Measurements from ENCODE around the gene RIMS4. TPM values are rescaled to one million over a fixed set of nuclear protein-coding genes. Genes with fewer than 3 reads are reported as not detected.

Gene RIMS4
- total RNA-seq, 2 experiments from 2014 or later = not detected

DNA sequence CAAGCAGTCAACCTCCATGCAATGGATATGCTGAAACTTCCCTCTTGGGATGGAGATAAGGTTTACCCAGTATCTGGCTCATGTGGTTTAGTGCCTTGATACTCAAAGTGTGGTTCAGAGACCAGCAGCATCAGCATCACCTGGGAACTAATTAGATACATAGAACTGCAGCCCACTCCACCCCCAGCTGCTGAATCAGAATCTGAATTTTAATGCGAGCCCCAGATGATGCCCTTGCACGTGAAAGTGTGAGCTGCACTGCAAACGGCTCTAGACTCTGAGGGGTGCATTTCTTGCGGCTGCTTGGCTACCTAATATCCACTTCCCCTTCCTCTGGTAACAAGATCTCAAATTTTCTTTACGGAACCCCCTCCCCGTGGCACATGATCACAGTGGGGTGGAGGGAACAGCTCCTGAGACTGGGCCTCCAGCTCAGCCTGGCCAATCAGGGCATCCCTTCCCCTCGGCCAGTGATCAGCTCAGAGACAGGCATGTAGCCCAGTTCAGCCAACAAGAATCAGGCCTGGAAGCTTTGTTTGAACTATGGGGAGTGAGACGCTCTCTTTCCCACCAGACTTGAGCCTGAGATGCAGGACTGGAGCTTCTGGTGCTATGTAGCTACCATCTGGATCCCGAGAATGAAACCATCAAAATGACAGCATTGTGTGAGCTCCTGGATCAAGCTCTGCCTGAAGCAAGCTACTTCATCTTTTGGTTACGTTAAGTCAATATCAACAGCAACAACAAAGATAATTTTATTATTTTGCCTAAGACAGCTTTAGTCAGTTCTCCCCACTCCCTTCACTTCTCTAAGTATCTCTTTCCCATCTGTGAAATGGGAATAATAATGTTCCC, 51.9 kb downstream of the RIMS4 start:
- no peaks in the 10 kb centered on the region for H3K4me1 ChIP-seq (ENCODE audit: insufficient read depth, low read length)
- H3K9me3 ChIP-seq (ENCODE audit: control insufficient read depth in 1 of 2, insufficient read depth in 1 of 2, low read length in 2 of 2) = no peaks in the 10 kb centered on the region
- ChIA-PET CTCF (no interaction called here), POLR2A (no interaction called here)
- H3K36me3 ChIP-seq (ENCODE audit: insufficient read depth, low read length) = no peaks in the 10 kb centered on the region
- no peaks in the 10 kb centered on the region for H3K9me3 Mint-ChIP-seq
- ATAC-seq (ENCODE audit: poor library complexity) (no peak), DNase-seq (no peak)
- no peak overlapping the region for H3K27ac ChIP-seq (ENCODE audit: low read depth in 1 of 2, low read length in 2 of 2)
- intact Hi-C loops (cut with DNase I, micrococcal nuclease) = no loop called here
- no peaks in the 10 kb centered on the region for H3K4me1 Mint-ChIP-seq (ENCODE audit: low read depth)
- H3K36me3 Mint-ChIP-seq (ENCODE audit: low read depth) = no peaks in the 10 kb centered on the region
- no peak for TF ChIP-seq CTCF (IDR thresholded peaks at IDR 0.05)
- no peak overlapping the region for H3K4me3 ChIP-seq (ENCODE audit: low read length)
- H3K4me3 Mint-ChIP-seq = no peak overlapping the region
- peaks cover 11% of the 10 kb centered on the region for H3K27me3 Mint-ChIP-seq
- no peaks in the 10 kb centered on the region for H3K27me3 ChIP-seq (ENCODE audit: control insufficient read depth in 1 of 2, insufficient read depth in 2 of 2, low read length in 2 of 2)
- H3K27ac Mint-ChIP-seq = no peak overlapping the region

DNA sequence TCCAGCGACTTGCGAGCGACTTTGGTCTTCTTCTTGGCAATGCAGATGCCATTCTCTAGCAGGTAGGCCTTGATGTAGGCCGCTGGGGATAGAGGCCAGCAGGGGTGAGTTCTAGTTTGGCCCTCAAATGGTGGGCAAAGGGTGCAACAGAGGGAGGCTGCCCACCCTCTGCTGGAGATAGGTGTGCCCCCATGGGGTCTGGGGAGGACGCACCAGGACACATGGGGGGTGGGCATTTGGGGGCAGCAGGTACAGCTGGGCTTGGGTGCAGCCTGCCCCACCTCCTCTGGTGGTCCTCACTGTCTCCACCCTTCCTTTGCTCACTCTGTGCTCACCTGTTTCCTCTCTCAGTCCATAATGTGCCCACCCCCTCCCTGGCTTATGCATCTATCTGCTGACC, 53.4 kb downstream of the RIMS4 start:
- intact Hi-C loops (cut with DNase I, micrococcal nuclease) = no loop called here
- no peak for ATAC-seq (ENCODE audit: poor library complexity)
- no peak overlapping the region for H3K27ac Mint-ChIP-seq
- no peaks in the 10 kb centered on the region for H3K36me3 Mint-ChIP-seq (ENCODE audit: low read depth)
- H3K4me3 Mint-ChIP-seq = no peak overlapping the region
- ChIA-PET POLR2A (no interaction called here), CTCF (no interaction called here)
- no peak for TF ChIP-seq CTCF (IDR thresholded peaks at IDR 0.05)
- no peaks in the 10 kb centered on the region for H3K4me1 Mint-ChIP-seq (ENCODE audit: low read depth)
- H3K36me3 ChIP-seq (ENCODE audit: insufficient read depth, low read length) = no peaks in the 10 kb centered on the region
- no peaks in the 10 kb centered on the region for H3K4me1 ChIP-seq (ENCODE audit: insufficient read depth, low read length)
- no peak overlapping the region for H3K27ac ChIP-seq (ENCODE audit: low read depth in 1 of 2, low read length in 2 of 2)
- peaks cover 11% of the 10 kb centered on the region for H3K27me3 Mint-ChIP-seq
- no peaks in the 10 kb centered on the region for H3K9me3 ChIP-seq (ENCODE audit: control insufficient read depth in 1 of 2, insufficient read depth in 1 of 2, low read length in 2 of 2)
- no peak overlapping the region for H3K4me3 ChIP-seq (ENCODE audit: low read length)
- no peaks in the 10 kb centered on the region for H3K27me3 ChIP-seq (ENCODE audit: control insufficient read depth in 1 of 2, insufficient read depth in 2 of 2, low read length in 2 of 2)
- DNase-seq = no peak
- no peaks in the 10 kb centered on the region for H3K9me3 Mint-ChIP-seq

DNA sequence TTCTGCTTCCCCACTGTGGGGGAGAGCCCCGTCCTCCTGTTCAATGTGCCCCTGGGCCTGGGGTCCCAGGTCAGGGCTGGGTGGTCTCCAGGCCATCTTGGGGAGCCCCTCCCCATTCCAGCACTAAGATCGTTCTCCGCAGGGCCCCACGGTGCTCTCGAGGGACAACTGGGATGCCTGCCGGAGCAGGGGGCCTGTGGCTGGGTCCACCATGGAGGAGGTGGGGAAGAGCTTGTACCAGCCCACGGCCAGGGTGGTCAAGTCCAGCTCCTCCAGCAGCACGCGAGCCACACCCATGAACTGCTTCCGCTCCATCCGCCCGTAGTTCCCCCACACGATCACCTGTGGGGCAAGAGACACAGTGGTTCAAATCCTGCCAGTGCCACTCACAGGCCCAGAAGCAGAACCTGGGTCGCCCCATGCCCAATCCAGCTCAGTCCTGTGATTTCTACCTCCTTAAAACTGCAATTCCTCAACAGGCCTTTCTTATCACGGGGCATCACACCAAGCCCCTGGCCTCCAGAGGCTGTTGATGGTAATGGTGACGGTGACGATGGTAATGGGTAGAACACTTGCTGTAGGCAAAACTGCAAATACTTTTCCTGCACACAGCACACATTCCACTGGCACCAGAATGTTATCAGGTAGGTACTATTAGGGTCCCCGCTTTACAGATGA, 54.2 kb downstream of the RIMS4 start:
- H3K9me3 Mint-ChIP-seq = no peaks in the 10 kb centered on the region
- no peak overlapping the region for H3K27ac Mint-ChIP-seq
- Histone ChIP-seq H3K4me1 (ENCODE audit: insufficient read depth, low read length) (no peaks in the 10 kb centered on the region), H3K27ac (ENCODE audit: low read depth in 1 of 2, low read length in 2 of 2) (no peak overlapping the region), H3K4me3 (ENCODE audit: low read length) (no peak overlapping the region), H3K9me3 (ENCODE audit: control insufficient read depth in 1 of 2, insufficient read depth in 1 of 2, low read length in 2 of 2) (no peaks in the 10 kb centered on the region), H3K36me3 (ENCODE audit: insufficient read depth, low read length) (no peaks in the 10 kb centered on the region), H3K27me3 (ENCODE audit: control insufficient read depth in 1 of 2, insufficient read depth in 2 of 2, low read length in 2 of 2) (no peaks in the 10 kb centered on the region)
- H3K4me3 Mint-ChIP-seq = no peak overlapping the region
- no peak for TF ChIP-seq CTCF (IDR thresholded peaks at IDR 0.05)
- DNase-seq (no peak), ATAC-seq (ENCODE audit: poor library complexity) (no peak)
- H3K27me3 Mint-ChIP-seq = peaks cover 11% of the 10 kb centered on the region
- no peaks in the 10 kb centered on the region for H3K36me3 Mint-ChIP-seq (ENCODE audit: low read depth)
- CTCF ChIA-PET = no interaction called here
- intact Hi-C loops (cut with DNase I, micrococcal nuclease) = no loop called here
- POLR2A ChIA-PET = no interaction called here
- H3K4me1 Mint-ChIP-seq (ENCODE audit: low read depth) = no peaks in the 10 kb centered on the region
